NB4 (cell line): Measurements from ENCODE around the gene SRBD1.

Source experiments
- DNase-seq: peaks from one replicate; pipeline ENCODE4 v3.0.0; 2010; ENCODE audit warnings: low read depth
- H3K4me3 ChIP-seq: one replicate; pipeline ENCODE4 v1.5.1; 2011; ENCODE audit warnings: mild to moderate bottlenecking, low read depth, low read length, moderate library complexity
- MYC ChIP-seq: IDR thresholded peaks from 2 replicates; pipeline ENCODE4 v1.6.1; 2011; ENCODE audit warnings: low read depth, low read length
- POLR2A ChIP-seq: IDR thresholded peaks from 2 replicates; pipeline ENCODE4 v1.6.1; 2011; ENCODE audit warnings: mild to moderate bottlenecking; ENCODE audit not compliant: insufficient read length; ENCODE audit errors: extremely low read depth
- TF ChIP-seq, protein P1 (sequence below): IDR thresholded peaks from one replicate; pipeline ENCODE4 v1.5.1; 2012; ENCODE audit warnings: low read depth, low read length
- TF ChIP-seq, protein P2 (sequence below): IDR thresholded peaks from 2 replicates; pipeline ENCODE4 v1.6.1; 2011; ENCODE audit warnings: low read depth, low read length

Gene SRBD1

DNA sequence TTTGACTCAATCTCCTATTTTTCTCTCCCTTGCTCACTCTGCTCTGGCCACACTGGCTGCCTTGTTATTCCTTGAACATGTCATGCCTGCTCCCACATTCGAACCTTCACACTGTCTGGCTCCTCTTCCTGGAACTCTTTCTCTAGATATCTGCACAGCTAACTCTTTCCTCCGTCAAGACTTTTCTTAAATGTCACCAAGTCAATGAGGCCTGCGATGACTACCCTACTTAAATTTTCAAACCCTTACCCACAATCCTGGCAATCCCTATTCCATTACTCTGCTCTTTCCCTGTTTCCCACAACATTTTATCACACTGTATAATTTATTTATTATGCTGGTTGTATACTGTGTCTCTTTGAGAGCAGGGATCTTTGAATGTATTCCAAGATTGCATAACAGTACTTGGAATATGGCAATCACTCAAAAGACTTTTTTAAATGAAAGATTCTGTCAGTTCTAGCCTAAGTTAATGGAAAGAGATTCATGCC, 206.2 kb downstream of the SRBD1 start:
- no peak for TF ChIP-seq MYC
- TF ChIP-seq POLR2A: no peak
- TF ChIP-seq, protein P1, sequence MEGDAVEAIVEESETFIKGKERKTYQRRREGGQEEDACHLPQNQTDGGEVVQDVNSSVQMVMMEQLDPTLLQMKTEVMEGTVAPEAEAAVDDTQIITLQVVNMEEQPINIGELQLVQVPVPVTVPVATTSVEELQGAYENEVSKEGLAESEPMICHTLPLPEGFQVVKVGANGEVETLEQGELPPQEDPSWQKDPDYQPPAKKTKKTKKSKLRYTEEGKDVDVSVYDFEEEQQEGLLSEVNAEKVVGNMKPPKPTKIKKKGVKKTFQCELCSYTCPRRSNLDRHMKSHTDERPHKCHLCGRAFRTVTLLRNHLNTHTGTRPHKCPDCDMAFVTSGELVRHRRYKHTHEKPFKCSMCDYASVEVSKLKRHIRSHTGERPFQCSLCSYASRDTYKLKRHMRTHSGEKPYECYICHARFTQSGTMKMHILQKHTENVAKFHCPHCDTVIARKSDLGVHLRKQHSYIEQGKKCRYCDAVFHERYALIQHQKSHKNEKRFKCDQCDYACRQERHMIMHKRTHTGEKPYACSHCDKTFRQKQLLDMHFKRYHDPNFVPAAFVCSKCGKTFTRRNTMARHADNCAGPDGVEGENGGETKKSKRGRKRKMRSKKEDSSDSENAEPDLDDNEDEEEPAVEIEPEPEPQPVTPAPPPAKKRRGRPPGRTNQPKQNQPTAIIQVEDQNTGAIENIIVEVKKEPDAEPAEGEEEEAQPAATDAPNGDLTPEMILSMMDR: no peak
- TF ChIP-seq, protein P2, sequence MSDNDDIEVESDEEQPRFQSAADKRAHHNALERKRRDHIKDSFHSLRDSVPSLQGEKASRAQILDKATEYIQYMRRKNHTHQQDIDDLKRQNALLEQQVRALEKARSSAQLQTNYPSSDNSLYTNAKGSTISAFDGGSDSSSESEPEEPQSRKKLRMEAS: no peak
- no peak overlapping the region for H3K4me3 ChIP-seq
- DNase-seq: no peak

DNA sequence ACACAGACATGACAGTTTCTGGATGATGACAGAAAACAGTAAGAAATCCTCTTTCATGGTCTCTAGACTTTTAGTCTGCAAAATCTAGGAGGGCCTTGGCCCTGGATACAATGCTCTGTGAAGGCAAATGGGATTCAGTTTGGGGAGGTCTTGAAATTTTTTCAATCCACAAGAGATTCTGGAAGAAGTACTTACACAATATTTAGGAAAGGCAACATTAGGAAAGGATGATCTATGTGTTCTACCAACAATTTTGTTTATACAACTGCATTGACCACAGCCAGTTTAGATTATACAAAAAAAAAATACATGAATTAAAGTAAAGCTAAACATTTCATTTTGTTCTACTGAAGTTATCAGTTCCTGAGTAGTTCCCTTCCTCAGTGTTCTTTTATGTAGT, 208.0 kb downstream of the SRBD1 start:
- no peak for DNase-seq
- TF ChIP-seq MYC: no peak
- TF ChIP-seq, protein P1: no peak
- TF ChIP-seq, protein P2: no peak
- TF ChIP-seq POLR2A: no peak
- no peak overlapping the region for H3K4me3 ChIP-seq

DNA sequence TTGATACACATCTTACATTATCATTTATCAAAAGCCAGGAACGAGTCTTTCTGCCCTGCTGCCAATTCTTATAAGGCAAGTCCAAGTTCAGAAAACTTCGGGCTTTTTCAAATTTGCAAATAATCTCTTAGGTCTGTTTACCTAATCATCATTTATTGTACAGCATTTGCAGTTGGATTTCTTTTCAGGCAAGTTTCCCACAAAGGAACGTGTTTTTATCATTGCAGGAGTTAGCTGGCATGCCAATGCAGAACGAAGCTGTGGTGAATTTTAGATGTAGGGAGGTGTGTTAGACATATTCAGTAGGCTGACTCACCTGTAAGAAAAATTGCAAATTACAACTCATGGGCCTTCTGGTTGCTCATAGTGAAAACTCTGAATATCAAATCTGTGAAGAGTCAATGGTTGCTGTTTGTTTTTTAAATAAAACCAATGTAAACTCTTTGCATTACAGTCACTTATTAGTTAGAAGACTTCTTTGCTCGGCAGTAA, 209.6 kb downstream of the SRBD1 start:
- TF ChIP-seq, protein P2: no peak
- no peak for TF ChIP-seq MYC
- H3K4me3 ChIP-seq: no peak overlapping the region
- DNase-seq: no peak

DNA sequence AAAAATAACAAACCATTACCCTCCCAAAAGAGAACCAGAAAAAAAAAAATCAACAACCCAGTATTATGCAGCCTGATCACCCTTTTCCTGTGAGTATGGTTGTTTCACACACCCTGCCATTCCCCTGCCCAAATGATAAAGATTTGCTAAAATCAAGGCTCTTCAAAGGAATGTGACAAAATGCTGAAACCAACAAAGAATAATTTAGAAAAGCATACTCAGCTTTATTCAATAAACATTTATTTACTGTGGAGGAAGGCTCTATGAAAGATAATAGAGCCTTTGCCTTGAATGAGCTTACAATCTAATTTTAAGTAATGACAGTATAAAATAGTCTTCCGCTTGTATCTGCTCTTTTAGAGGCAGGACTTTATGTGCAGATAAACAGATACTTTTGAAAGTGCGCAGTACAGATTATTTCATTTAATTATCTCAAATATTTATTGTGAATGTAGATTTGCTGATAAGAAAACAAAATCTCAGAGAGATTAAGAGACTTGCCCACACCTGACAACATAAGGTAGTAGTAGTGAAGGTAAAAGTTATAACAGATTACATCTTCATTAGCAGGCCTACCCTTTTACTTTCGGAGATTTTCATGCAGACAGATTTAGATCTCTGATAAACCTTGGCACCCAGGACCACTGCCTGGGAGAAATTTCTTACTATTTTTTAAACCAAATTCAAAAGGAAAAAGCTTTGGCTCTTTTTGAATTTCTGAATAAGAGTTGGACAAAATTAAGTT, 211.9 kb downstream of the SRBD1 start:
- no peak for DNase-seq
- TF ChIP-seq, protein P2: no peak
- TF ChIP-seq POLR2A: no peak
- TF ChIP-seq, protein P1: no peak
- TF ChIP-seq MYC: no peak
- no peak overlapping the region for H3K4me3 ChIP-seq

DNA sequence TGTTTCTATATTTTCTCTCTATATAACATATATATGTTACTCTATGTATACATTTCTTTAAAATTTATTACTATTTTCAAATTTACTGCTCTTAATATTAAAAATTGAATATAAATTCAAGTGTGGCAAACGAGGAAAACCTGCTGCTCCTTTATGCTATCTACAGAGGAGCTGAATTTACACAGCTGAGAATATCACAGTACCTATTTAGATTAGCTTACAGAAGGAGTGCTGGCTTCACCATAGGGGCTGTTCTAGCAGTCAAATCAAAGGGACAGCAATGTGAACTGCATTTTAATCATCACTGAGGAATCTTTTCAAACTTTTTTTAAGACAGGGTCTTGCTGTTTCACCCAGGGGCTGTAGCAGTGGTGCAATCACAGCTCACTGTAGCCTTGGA, 213.8 kb downstream of the SRBD1 start:
- TF ChIP-seq POLR2A (no peak), MYC (no peak)
- TF ChIP-seq, protein P2: no peak
- TF ChIP-seq, protein P1: no peak
- no peak for DNase-seq
- H3K4me3 ChIP-seq: no peak overlapping the region

DNA sequence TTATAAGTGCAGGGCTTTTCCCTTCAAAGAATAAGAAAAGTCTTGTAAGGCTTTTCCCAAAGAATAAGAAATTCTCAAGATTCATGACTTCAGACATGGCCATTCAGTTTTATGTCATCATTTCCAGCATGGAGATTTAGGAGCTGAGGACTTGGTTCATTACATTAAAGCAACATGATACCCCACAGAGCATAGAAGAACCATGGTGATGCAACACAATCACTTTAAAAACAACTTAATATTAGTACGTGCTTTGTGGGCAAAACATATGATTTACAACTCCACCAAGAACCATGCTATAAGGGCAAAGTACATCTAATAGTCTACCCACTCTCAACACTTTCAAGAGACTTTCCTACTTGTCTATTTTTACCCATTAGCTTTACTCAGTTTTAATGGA, 214.4 kb downstream of the SRBD1 start:
- no peak for DNase-seq
- no peak overlapping the region for H3K4me3 ChIP-seq
- TF ChIP-seq, protein P2: no peak
- TF ChIP-seq, protein P1: no peak
- TF ChIP-seq MYC (no peak), POLR2A (no peak)
